Calu3 (cell line): ENCODE measurements around the gene MAB21L2. TPM values are rescaled to one million over a fixed set of nuclear protein-coding genes. Genes with fewer than 3 reads are reported as not detected.

Experiments
- BruUV-seq: library from RNA; stranded (reverse); fragments of 400-500 nt; replicated peaks from 2 replicates; lab custom pipeline; 2021; lab: Mats Ljungman, UMichigan
- CTCF ChIA-PET: fragments of 300-600 bp; sonication (Branson Sonifier 250); formaldehyde crosslinking; loops from one replicate; lab custom pipeline; 2022; ENCODE audit warnings: antibody characterized with exemption; lab: Charles Lee
- DNase-seq: peaks from one replicate; pipeline ENCODE4 v3.0.0; 2022
- H3K27ac Mint-ChIP-seq: one replicate; pipeline ENCODE4 v1.8.0; 2022; ENCODE audit warnings: mixed read lengths; ENCODE audit not compliant: unreplicated experiment
- H3K27me3 Mint-ChIP-seq: one replicate; pipeline ENCODE4 v1.8.0; 2022; ENCODE audit warnings: mixed read lengths; ENCODE audit not compliant: unreplicated experiment
- H3K36me3 Mint-ChIP-seq: one replicate; pipeline ENCODE4 v1.8.0; 2022; ENCODE audit warnings: mild to moderate bottlenecking, moderate library complexity, mixed read lengths; ENCODE audit not compliant: insufficient read depth, unreplicated experiment
- H3K4me1 Mint-ChIP-seq: one replicate; pipeline ENCODE4 v1.8.0; 2022; ENCODE audit warnings: mild to moderate bottlenecking, low read depth, mixed read lengths; ENCODE audit not compliant: unreplicated experiment
- H3K4me3 Mint-ChIP-seq: one replicate; pipeline ENCODE4 v1.8.0; 2022; ENCODE audit warnings: mild to moderate bottlenecking, low read depth, moderate library complexity, mixed read lengths; ENCODE audit not compliant: unreplicated experiment
- H3K9me3 Mint-ChIP-seq: one replicate; pipeline ENCODE4 v1.8.0; 2022; ENCODE audit warnings: low read depth, mixed read lengths; ENCODE audit not compliant: unreplicated experiment
- intact Hi-C: fragments of 100-400 bp; cut with micrococcal nuclease; formaldehyde crosslinking; loops from one replicate; pipeline ENCODE4 v1.10.0; 2022; ENCODE audit not compliant: unreplicated experiment
- total RNA-seq: library from RNA; stranded (reverse); gene quantifications from 2 replicates; pipeline ENCODE4 v1.2.3, GENCODE V29; 2022
- TF ChIP-seq, protein P1 (sequence below): fragments of 200-600 bp; IDR thresholded peaks from one replicate; pipeline ENCODE4 v1.8.0; 2022; ENCODE audit warnings: antibody characterized with exemption; ENCODE audit not compliant: unreplicated experiment

Gene MAB21L2
- total RNA-seq, 1 experiment from 2014 or later: 0.17 TPM

DNA sequence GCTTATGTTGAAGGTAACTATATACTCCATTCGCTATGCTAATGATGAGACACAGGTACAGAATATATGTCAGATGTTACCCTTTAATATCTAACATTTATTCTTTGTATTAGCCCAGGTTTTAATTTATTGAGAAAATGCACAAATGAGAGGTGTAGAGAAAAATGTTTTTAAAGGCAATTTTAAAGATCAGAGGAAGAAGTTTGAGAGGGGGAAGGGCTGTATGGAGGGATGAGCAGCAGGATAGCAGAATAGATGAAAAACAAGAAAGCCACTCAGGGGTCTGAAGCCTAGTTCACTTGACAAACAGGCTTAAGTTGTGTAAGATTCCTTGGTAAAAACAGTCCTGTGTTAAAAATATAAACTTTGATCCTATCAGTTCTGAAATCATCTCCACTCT lies 3.7 kb downstream of the MAB21L2 start:
- H3K27me3 Mint-ChIP-seq: no peaks in the 10 kb centered on the region
- intact Hi-C loops: no loop called here
- H3K27ac Mint-ChIP-seq: no peak overlapping the region
- no peak overlapping the region for H3K4me3 Mint-ChIP-seq
- DNase-seq: no peak
- H3K9me3 Mint-ChIP-seq: no peaks in the 10 kb centered on the region
- BruUV-seq: no TSS peak
- H3K36me3 Mint-ChIP-seq: no peaks in the 10 kb centered on the region
- CTCF ChIA-PET: no interaction called here
- no peaks in the 10 kb centered on the region for H3K4me1 Mint-ChIP-seq
- TF ChIP-seq, protein P1, sequence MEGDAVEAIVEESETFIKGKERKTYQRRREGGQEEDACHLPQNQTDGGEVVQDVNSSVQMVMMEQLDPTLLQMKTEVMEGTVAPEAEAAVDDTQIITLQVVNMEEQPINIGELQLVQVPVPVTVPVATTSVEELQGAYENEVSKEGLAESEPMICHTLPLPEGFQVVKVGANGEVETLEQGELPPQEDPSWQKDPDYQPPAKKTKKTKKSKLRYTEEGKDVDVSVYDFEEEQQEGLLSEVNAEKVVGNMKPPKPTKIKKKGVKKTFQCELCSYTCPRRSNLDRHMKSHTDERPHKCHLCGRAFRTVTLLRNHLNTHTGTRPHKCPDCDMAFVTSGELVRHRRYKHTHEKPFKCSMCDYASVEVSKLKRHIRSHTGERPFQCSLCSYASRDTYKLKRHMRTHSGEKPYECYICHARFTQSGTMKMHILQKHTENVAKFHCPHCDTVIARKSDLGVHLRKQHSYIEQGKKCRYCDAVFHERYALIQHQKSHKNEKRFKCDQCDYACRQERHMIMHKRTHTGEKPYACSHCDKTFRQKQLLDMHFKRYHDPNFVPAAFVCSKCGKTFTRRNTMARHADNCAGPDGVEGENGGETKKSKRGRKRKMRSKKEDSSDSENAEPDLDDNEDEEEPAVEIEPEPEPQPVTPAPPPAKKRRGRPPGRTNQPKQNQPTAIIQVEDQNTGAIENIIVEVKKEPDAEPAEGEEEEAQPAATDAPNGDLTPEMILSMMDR: no peak

DNA sequence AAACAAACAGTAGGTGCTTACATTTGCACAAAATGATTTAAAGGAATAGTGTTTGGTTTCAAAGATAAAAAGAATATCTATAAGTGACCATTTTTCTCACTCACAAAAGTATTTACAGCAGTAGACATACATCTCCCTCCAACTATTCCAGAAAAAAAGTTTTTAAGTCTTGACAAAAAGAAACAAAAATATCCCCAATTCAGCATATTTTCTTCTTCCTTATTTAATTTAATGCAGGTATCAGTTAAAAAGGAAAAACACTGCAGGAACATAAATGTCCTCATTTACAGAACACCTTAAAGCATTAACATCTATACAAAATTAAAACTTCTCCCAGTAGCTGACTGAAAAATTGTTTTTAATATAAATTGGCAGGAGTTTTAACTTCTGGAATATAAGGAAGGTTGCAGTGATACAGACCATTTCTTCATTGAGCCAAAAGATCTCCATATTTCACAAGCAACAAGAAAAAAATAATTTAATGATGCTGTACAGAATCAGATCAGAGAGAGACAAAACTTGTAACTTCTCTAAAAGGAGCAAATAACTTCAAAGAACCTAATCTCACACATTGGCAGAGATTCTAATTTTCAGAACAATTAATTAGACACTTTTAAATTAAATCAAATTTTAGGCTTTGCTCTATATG lies 4.3 kb downstream of the MAB21L2 start:
- Mint-ChIP-seq H3K27me3 (no peaks in the 10 kb centered on the region), H3K4me3 (no peak overlapping the region), H3K4me1 (no peaks in the 10 kb centered on the region), H3K36me3 (no peaks in the 10 kb centered on the region), H3K27ac (no peak overlapping the region), H3K9me3 (no peaks in the 10 kb centered on the region)
- CTCF ChIA-PET: no interaction called here
- BruUV-seq: no TSS peak
- intact Hi-C loops: no loop called here
- TF ChIP-seq, protein P1: no peak
- DNase-seq: no peak

- Mint-ChIP-seq H3K9me3 (no peaks in the 10 kb centered on the region), H3K27me3 (no peaks in the 10 kb centered on the region), H3K4me1 (no peaks in the 10 kb centered on the region), H3K36me3 (no peaks in the 10 kb centered on the region), H3K4me3 (no peak overlapping the region), H3K27ac (no peak overlapping the region)
- BruUV-seq: no TSS peak
- DNase-seq: no peak
- intact Hi-C loops: no loop called here
- TF ChIP-seq, protein P1: no peak
- CTCF ChIA-PET: no interaction called here
Observed at GRCh38 chr4:150588316-150588715, 6.4 kb downstream of the MAB21L2 start.

- Mint-ChIP-seq H3K27ac (no peak overlapping the region), H3K27me3 (no peaks in the 10 kb centered on the region), H3K4me1 (no peaks in the 10 kb centered on the region), H3K36me3 (no peaks in the 10 kb centered on the region), H3K4me3 (no peak overlapping the region), H3K9me3 (no peaks in the 10 kb centered on the region)
- intact Hi-C loops: no loop called here
- no TSS peak for BruUV-seq
- no peak for DNase-seq
- TF ChIP-seq, protein P1: no peak
- CTCF ChIA-PET: interaction anchor here (0.6 kb wide), 1 partner anchor 125 kb away, joined by 3 read pairs; no protein-coding TSS in a partner anchor
Observed at GRCh38 chr4:150589157-150589556, 7.2 kb downstream of the MAB21L2 start.
